AG09309 (cell line): ENCODE results near the gene LRRC49.

Experiments
- DNase-seq: peaks from one replicate; pipeline ENCODE4 v3.0.0-alpha.2; 2010; ENCODE audit warnings: low read depth
- H3K4me3 ChIP-seq: 2 replicates; pipeline ENCODE4 v1.5.1; 2011; ENCODE audit warnings: mild to moderate bottlenecking, low read depth, low read length, moderate library complexity; ENCODE audit not compliant: control insufficient read depth
- CTCF ChIP-seq: IDR thresholded peaks from 2 replicates; pipeline ENCODE4 v1.5.1; 2011; ENCODE audit warnings: mild to moderate bottlenecking, low read depth, low read length, inconsistent platforms; ENCODE audit not compliant: insufficient read depth, control insufficient read depth; ENCODE audit errors: missing control alignments

LRRC49 gene

GRCh38 chr15:70947351-70948335 lies 55.0 kb downstream of the LRRC49 start:
- H3K4me3 ChIP-seq: no peak overlapping the region
- no peak for TF ChIP-seq CTCF
- no peak for DNase-seq

GRCh38 chr15:70950953-70951352 lies 58.3 kb downstream of the LRRC49 start:
- no peak for TF ChIP-seq CTCF
- no peak for DNase-seq
- H3K4me3 ChIP-seq: no peak overlapping the region

- DNase-seq: no peak
- TF ChIP-seq CTCF: no peak
- H3K4me3 ChIP-seq: no peak overlapping the region
Measured at GRCh38 chr15:70954171-70954570, 61.5 kb downstream of the LRRC49 start.

- DNase-seq: no peak
- no peak overlapping the region for H3K4me3 ChIP-seq
- TF ChIP-seq CTCF: no peak
Measured at GRCh38 chr15:70954733-70955132, 62.1 kb downstream of the LRRC49 start.

- TF ChIP-seq CTCF: no peak
- no peak overlapping the region for H3K4me3 ChIP-seq
- DNase-seq: no peak
Measured at GRCh38 chr15:70955151-70955550, 62.5 kb downstream of the LRRC49 start.

- no peak for DNase-seq
- H3K4me3 ChIP-seq: no peak overlapping the region
- TF ChIP-seq CTCF: no peak
Measured at GRCh38 chr15:70956201-70956995, 63.8 kb downstream of the LRRC49 start.
